Measurements from ENCODE around the gene LRRC55. TPM values are rescaled to one million over a fixed set of nuclear protein-coding genes. Genes with fewer than 3 reads are reported as not detected.

LRRC55 gene
- total RNA-seq, 4 donors from 2014 or later: not detected

DNA sequence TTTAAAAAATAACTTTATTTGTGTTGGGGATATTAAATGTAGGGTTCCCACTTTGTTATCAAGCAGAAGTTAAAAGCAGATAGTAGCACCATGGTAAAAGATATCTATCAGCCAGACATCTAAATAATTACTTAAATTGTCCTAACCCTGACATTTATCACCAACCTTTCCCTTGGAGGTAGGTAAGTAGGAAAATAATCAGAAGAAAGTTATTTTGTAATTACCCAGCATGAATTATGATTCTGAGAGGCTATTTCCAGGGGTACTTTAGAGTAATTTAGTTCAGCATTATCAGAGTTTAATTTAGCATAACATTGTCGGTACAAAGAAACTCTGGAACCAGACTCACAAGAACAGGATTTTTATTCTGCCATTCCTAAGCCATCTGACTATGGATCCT, 23.2 kb upstream of the LRRC55 start:
- no peaks in the 10 kb centered on the region for H3K4me1 ChIP-seq
- no peaks in the 10 kb centered on the region for H3K9me3 ChIP-seq
- H3K27ac ChIP-seq: no peak overlapping the region
- no peak for DNase-seq (ENCODE audit: low spot score in 2 of 2)
- H3K4me3 ChIP-seq: no peak overlapping the region
- H3K36me3 ChIP-seq: no peaks in the 10 kb centered on the region
- TF ChIP-seq, protein P1, sequence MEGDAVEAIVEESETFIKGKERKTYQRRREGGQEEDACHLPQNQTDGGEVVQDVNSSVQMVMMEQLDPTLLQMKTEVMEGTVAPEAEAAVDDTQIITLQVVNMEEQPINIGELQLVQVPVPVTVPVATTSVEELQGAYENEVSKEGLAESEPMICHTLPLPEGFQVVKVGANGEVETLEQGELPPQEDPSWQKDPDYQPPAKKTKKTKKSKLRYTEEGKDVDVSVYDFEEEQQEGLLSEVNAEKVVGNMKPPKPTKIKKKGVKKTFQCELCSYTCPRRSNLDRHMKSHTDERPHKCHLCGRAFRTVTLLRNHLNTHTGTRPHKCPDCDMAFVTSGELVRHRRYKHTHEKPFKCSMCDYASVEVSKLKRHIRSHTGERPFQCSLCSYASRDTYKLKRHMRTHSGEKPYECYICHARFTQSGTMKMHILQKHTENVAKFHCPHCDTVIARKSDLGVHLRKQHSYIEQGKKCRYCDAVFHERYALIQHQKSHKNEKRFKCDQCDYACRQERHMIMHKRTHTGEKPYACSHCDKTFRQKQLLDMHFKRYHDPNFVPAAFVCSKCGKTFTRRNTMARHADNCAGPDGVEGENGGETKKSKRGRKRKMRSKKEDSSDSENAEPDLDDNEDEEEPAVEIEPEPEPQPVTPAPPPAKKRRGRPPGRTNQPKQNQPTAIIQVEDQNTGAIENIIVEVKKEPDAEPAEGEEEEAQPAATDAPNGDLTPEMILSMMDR (IDR thresholded peaks at IDR 0.05): no peak
- TF ChIP-seq EP300 (IDR thresholded peaks at IDR 0.05) (no peak), POLR2A (IDR thresholded peaks at IDR 0.05) (no peak)
- WGBS, 2 donors: 78 to 86% methylated on average over 1 of the region's 1 CpG
- H3K27me3 ChIP-seq: no peaks in the 10 kb centered on the region

DNA sequence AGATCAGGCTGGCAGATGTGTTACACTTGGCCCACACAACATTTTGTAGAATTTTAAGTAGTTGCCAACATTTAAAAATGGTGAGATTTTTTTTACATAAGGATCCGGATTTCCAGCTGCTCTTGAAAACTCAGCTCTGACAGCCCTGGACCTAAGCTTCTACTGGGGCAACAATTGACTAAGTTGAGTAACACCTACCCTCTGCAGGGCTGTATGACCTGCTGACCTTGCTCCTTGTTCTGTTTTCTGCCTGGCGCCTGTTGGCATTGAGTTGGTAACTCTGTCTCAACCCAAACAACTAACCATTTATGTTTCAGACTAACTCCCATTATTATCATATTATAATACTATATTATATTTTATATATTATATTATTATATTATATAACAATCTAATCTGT, 21.1 kb upstream of the LRRC55 start:
- DNase-seq (ENCODE audit: low spot score in 2 of 2): no peak
- WGBS, 2 donors: 74 to 80% methylated on average over 2 of the region's 2 CpGs
- Histone ChIP-seq H3K36me3 (no peaks in the 10 kb centered on the region), H3K9me3 (no peaks in the 10 kb centered on the region), H3K4me1 (no peaks in the 10 kb centered on the region), H3K27ac (no peak overlapping the region), H3K27me3 (no peaks in the 10 kb centered on the region), H3K4me3 (no peak overlapping the region)
- TF ChIP-seq EP300 (IDR thresholded peaks at IDR 0.05) (no peak), POLR2A (IDR thresholded peaks at IDR 0.05) (no peak)
- TF ChIP-seq, protein P1 (IDR thresholded peaks at IDR 0.05): no peak

DNA sequence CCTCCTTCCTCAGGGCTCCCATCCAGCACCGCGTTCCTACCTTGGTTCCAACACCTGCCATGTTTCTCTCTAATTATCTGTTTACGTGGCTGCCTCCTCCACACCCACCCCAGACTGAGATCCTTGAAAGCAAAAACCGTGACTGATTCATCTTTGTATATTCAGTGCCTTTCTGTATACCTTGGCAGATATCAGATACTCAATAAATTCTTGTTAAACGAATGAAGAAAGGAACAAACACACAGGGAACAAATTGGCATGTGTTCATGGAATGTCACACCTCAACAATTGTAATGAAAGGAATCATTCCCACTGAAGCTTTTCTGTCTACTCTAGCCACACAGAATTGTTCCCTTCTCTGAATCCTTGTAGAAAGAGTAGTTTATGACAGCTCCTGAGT, 20.4 kb upstream of the LRRC55 start:
- 63 to 64% methylated on average over 5 of the region's 5 CpGs for WGBS, 2 donors

DNA sequence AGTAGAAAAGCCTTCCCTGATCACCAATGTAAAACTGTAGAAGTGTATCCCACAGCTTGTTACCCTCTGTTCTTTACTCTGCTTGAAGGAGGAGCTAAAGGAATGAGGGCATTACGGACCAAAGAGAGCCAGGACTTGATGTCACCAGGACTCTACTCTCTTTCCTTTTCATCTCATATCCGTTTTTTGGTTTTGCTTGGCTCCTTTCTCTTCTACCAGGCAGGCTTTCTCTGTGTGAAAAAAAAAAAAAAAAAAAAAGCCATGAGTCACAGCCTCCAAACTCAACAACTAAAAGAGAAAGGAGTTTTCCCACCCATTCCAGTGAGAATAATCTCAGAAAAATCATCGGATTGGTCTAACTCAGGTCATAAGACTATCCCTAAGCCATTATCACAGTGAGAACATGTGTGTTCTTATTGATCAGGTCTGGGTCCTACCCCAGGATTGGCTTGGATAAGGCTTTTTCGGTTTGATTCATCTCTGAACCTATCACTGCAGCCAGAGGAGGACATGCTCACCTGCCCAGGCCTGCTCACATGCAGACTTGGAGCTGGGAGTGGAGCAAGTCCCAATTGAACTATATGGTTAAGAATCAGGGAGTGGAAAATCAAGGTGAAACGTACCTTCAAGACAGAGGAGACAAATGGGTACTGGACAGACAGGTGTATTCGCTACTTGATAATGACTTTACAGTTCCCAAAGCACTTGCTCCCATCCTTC, 19.4 kb upstream of the LRRC55 start:
- Histone ChIP-seq H3K27ac (no peak overlapping the region), H3K36me3 (no peaks in the 10 kb centered on the region), H3K4me1 (no peaks in the 10 kb centered on the region), H3K27me3 (no peaks in the 10 kb centered on the region), H3K9me3 (no peaks in the 10 kb centered on the region), H3K4me3 (no peak overlapping the region)
- DNase-seq (ENCODE audit: low spot score in 2 of 2): no peak
- WGBS, 2 donors: 69 to 72% methylated on average over 6 of the region's 6 CpGs
- TF ChIP-seq, protein P1 (IDR thresholded peaks at IDR 0.05): no peak
- TF ChIP-seq EP300 (IDR thresholded peaks at IDR 0.05): no peak
- no peak for TF ChIP-seq POLR2A (IDR thresholded peaks at IDR 0.05)

More for the DNA sequence above, 20.4 kb upstream of the LRRC55 start:
- H3K9me3 ChIP-seq: no peaks in the 10 kb centered on the region
- H3K4me3 ChIP-seq: no peak overlapping the region
- no peaks in the 10 kb centered on the region for H3K27me3 ChIP-seq
- DNase-seq (ENCODE audit: low spot score in 2 of 2): no peak
- H3K27ac ChIP-seq: no peak overlapping the region
- H3K4me1 ChIP-seq: no peaks in the 10 kb centered on the region
- TF ChIP-seq POLR2A (IDR thresholded peaks at IDR 0.05) (no peak), EP300 (IDR thresholded peaks at IDR 0.05) (no peak)
- TF ChIP-seq, protein P1 (IDR thresholded peaks at IDR 0.05): no peak
- H3K36me3 ChIP-seq: no peaks in the 10 kb centered on the region

DNA sequence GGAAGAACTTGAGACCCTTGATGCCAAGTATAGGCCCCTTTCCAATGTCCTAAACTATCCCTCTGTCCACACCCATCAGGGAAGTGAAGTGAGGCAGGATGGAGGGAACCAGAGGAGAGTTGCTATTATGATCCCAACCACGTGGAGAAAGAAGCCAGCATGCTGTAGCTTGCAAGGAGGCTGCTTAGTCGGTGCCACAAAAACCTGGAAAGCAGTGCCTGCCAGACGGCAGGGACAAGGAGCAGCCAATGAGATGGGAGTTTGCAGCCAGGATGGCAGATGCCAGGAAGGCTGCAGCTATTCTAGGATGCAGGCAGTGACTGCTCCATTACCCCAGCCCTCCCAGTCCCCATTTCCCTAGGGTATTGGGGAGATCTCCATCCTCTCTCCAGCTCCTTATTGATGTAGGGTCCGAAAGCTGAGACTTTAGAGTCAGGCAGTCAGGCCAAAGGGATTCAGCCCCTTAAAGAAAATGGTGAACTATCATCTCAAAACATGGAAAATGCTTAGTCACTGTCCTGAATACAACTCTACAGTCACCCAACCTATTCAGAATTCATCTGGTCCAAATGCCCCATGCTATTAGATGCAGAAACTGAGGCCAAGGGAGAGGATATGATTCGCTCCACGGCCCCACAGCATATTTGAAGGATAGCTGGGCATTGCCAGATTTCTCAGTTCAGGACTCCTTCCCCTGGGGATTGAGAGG, 18.4 kb upstream of the LRRC55 start:
- no peaks in the 10 kb centered on the region for H3K4me1 ChIP-seq
- WGBS, 2 donors: 66 to 81% methylated on average over 6 of the region's 6 CpGs
- TF ChIP-seq POLR2A (IDR thresholded peaks at IDR 0.05) (no peak), EP300 (IDR thresholded peaks at IDR 0.05) (no peak)
- TF ChIP-seq, protein P1 (IDR thresholded peaks at IDR 0.05): no peak
- no peaks in the 10 kb centered on the region for H3K36me3 ChIP-seq
- DNase-seq (ENCODE audit: low spot score in 2 of 2): no peak
- H3K27ac ChIP-seq: no peak overlapping the region
- no peaks in the 10 kb centered on the region for H3K9me3 ChIP-seq
- H3K4me3 ChIP-seq: no peak overlapping the region
- H3K27me3 ChIP-seq: no peaks in the 10 kb centered on the region
